Activated CD4-positive, alpha-beta T cell treated with anti-CD3 and anti-CD28 coated beads, Interleukin-2, amount 50 U/mL, for 4 hours (primary cell): Measurements from ENCODE around the gene SLC38A3.

Source experiments
- DNase-seq, 2 experiments: peaks; one replicate each; pipeline ENCODE4 v3.0.0-alpha.2; 2020

Gene SLC38A3

GRCh38 chr3:50269977-50270413, 64.9 kb downstream of the SLC38A3 start:
- DNase-seq: no peak

- DNase-seq: no peak
These were observed 65.6 kb downstream of the SLC38A3 start for GRCh38 chr3:50270422-50271224.
